Vagina (tissue), 2 donors: ENCODE data around the gene ATXN1. TPM values are rescaled to one million over a fixed set of nuclear protein-coding genes. Genes with fewer than 3 reads are reported as not detected.

ENCODE experiments used
- DNase-seq, 2 donors: peaks; one replicate each; pipeline ENCODE4 v3.0.0-alpha.2; 2017; ENCODE audit errors: extremely low spot score in 2 of 2
- H3K27ac ChIP-seq: fragments of 200-600 bp; sonication (generic); one replicate; pipeline ENCODE4 v1.5.1; 2019
- H3K27me3 ChIP-seq: fragments of 200-600 bp; sonication (generic); one replicate; pipeline ENCODE4 v1.5.1; 2019
- H3K36me3 ChIP-seq, 2 donors: fragments of 200-600 bp; sonication (generic); one replicate each; pipeline ENCODE4 v1.5.1; 2017 to 2019
- H3K4me1 ChIP-seq: fragments of 200-600 bp; sonication (generic); one replicate; pipeline ENCODE4 v1.5.1; 2019
- H3K4me3 ChIP-seq, 2 donors: fragments of 200-600 bp; sonication (generic); 1 replicate in 1 of 2; 2 replicates in 1 of 2; pipeline ENCODE4 v1.5.1; 2016 to 2019
- H3K9me3 ChIP-seq: fragments of 200-600 bp; sonication (generic); one replicate; pipeline ENCODE4 v1.5.1; 2019
- POLR2A ChIP-seq, 2 donors: fragments of 450-650 bp; IDR thresholded peaks; one replicate each; pipeline ENCODE4 v1.6.1; 2017; ENCODE audit warnings: antibody characterized with exemption in 2 of 2, mild to moderate bottlenecking in 2 of 2, moderate library complexity in 2 of 2
- POLR2AphosphoS5 ChIP-seq, 2 donors: sonication (generic); formaldehyde crosslinking; IDR thresholded peaks; one replicate each; pipeline ENCODE4 v1.9.0; 2017; ENCODE audit warnings: antibody characterized with exemption in 2 of 2, mild to moderate bottlenecking in 2 of 2, low read depth in 1 of 2; ENCODE audit not compliant: insufficient read depth in 1 of 2
- intact Hi-C: fragments of 100-400 bp; cut with DNase I; formaldehyde crosslinking; loops from one replicate; pipeline ENCODE4 v1.15.1; 2023
- total RNA-seq: library from RNA; depleted of rRNA; stranded (reverse); fragments of >200 nt; gene quantifications from one replicate; pipeline ENCODE4 v1.2.3, GENCODE V29; 2016
- TF ChIP-seq, protein P1 (sequence below), 3 experiments: fragments of 450-650 bp in 2 of 3; fragments of 200-600 bp in 1 of 3; sonication (generic) in 1 of 3; IDR thresholded peaks; one replicate each; pipeline ENCODE4 v1.5.1; 2017 to 2019; ENCODE audit warnings: antibody characterized with exemption in 3 of 3, mild to moderate bottlenecking in 2 of 3, moderate library complexity in 2 of 3

Gene ATXN1
- total RNA-seq, 1 donor from 2014 or later: 43.2 TPM

DNA sequence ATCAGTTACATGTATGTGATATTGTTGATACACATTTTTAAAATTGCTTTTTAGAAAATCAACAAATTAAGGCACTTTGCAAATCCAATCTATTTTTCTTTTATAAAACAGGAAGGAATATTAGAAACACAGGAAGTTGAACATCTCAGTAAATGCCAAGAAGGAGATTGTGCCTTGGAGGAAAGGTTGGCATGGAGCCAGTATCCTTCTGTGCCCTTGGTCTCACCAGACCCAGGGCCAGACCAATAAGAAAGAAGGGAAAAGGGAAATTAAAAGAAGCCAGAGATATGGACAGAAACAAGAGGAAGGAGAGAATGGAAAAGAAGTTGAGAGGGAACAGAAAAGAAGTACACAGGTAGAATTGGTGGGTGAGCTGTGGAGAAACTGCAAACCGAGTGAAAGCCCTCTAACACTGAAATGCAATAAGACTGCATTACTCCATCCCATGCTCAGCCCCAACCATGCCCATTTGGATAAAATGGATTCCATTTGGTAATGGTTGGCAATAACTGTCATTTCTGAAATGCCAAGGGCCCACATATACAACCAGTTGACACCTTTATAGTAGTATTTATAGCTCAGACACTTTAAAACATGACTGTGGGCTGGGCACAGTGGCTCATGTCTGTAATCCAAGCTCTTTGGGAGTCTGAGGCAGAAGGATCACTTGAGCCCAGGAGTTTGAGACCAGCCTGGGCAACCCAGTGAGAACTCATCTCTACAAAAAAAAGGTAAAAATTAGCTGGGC, 389.1 kb downstream of the ATXN1 start:
- no peaks in the 10 kb centered on the region for H3K36me3 ChIP-seq
- intact Hi-C loops: no loop called here
- DNase-seq: no peak
- H3K4me1 ChIP-seq: no peaks in the 10 kb centered on the region
- H3K9me3 ChIP-seq: no peaks in the 10 kb centered on the region
- TF ChIP-seq POLR2AphosphoS5 (IDR thresholded peaks at IDR 0.05; ENCODE audit: insufficient read depth in 1 of 2, low read depth in 1 of 2) (no peak), POLR2A (IDR thresholded peaks at IDR 0.05) (no peak)
- TF ChIP-seq, protein P1, sequence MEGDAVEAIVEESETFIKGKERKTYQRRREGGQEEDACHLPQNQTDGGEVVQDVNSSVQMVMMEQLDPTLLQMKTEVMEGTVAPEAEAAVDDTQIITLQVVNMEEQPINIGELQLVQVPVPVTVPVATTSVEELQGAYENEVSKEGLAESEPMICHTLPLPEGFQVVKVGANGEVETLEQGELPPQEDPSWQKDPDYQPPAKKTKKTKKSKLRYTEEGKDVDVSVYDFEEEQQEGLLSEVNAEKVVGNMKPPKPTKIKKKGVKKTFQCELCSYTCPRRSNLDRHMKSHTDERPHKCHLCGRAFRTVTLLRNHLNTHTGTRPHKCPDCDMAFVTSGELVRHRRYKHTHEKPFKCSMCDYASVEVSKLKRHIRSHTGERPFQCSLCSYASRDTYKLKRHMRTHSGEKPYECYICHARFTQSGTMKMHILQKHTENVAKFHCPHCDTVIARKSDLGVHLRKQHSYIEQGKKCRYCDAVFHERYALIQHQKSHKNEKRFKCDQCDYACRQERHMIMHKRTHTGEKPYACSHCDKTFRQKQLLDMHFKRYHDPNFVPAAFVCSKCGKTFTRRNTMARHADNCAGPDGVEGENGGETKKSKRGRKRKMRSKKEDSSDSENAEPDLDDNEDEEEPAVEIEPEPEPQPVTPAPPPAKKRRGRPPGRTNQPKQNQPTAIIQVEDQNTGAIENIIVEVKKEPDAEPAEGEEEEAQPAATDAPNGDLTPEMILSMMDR (IDR thresholded peaks at IDR 0.05): no peak
- H3K27me3 ChIP-seq: no peaks in the 10 kb centered on the region
- no peak overlapping the region for H3K27ac ChIP-seq
- no peak overlapping the region for H3K4me3 ChIP-seq

DNA sequence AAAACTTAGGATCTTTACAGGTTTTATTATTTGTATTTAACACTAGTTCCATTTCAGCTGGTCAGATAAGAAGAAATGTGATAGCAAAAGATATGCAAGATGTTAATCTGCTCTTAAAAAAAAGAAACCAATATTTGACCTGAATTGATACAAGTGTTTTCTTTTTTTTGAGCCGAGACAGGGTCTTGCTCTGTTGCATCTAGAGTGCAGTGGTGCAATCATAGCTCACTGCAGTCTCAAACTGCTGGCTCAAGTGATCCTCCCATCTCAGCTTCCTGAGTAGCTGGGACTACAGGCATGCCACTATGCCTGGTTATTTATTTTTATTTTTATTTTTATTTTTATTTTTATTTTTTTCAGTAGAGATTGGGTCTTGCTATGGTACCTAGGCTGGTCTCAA, 389.9 kb downstream of the ATXN1 start:
- Histone ChIP-seq H3K9me3 (no peaks in the 10 kb centered on the region), H3K36me3 (no peaks in the 10 kb centered on the region), H3K27ac (no peak overlapping the region), H3K4me1 (no peaks in the 10 kb centered on the region), H3K4me3 (no peak overlapping the region), H3K27me3 (no peaks in the 10 kb centered on the region)
- TF ChIP-seq POLR2AphosphoS5 (IDR thresholded peaks at IDR 0.05; ENCODE audit: insufficient read depth in 1 of 2, low read depth in 1 of 2) (no peak), POLR2A (IDR thresholded peaks at IDR 0.05) (no peak)
- TF ChIP-seq, protein P1 (IDR thresholded peaks at IDR 0.05): no peak
- intact Hi-C loops: no loop called here
- no peak for DNase-seq

DNA sequence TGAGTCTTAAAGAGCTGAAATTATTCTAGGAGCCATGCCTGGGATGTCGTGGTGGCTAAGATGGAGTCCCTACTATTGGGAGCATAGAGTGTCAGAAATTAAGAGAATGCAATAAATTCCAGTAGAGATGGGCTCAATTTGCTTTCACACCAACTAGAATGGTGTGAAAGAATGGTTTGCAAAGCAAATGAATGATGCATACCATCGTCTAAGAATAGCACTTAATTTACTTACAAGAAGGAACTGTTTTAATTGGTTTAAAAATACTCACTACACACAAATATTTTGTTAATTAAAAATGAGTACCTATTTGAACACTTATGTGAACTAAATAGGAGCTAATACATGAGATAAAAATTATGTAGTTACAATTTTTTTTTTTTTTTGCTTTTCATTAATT, 390.3 kb downstream of the ATXN1 start:
- Histone ChIP-seq H3K4me1 (no peaks in the 10 kb centered on the region), H3K27ac (no peak overlapping the region), H3K9me3 (no peaks in the 10 kb centered on the region), H3K4me3 (no peak overlapping the region), H3K27me3 (no peaks in the 10 kb centered on the region), H3K36me3 (no peaks in the 10 kb centered on the region)
- TF ChIP-seq, protein P1 (IDR thresholded peaks at IDR 0.05): no peak
- TF ChIP-seq POLR2A (IDR thresholded peaks at IDR 0.05): no peak
- no peak for TF ChIP-seq POLR2AphosphoS5 (IDR thresholded peaks at IDR 0.05; ENCODE audit: insufficient read depth in 1 of 2, low read depth in 1 of 2)
- no peak for DNase-seq
- intact Hi-C loops: no loop called here

DNA sequence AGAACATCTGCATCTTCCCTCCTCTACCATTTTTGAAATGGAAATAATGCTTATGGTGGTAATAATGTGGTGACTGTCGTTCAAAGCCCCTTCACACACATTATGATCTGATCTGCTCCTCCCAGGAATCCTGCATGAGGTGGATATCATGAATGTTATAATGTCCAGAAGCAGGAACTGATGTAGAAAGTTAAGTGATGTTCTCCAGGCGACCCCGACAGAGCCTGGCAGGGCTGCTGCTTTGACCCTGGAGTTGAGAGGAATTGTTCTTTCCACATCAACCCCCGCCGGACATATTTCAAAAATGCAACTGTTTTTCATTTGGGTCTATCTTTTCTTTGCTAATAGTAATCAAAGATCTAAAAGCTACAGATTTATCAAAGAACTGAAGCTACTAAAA, 391.3 kb downstream of the ATXN1 start:
- H3K4me3 ChIP-seq: no peak overlapping the region
- no peak overlapping the region for H3K27ac ChIP-seq
- H3K36me3 ChIP-seq: no peaks in the 10 kb centered on the region
- intact Hi-C loops: no loop called here
- no peak for DNase-seq
- TF ChIP-seq POLR2AphosphoS5 (IDR thresholded peaks at IDR 0.05; ENCODE audit: insufficient read depth in 1 of 2, low read depth in 1 of 2) (no peak), POLR2A (IDR thresholded peaks at IDR 0.05) (no peak)
- TF ChIP-seq, protein P1 (IDR thresholded peaks at IDR 0.05): no peak
- H3K4me1 ChIP-seq: no peaks in the 10 kb centered on the region
- no peaks in the 10 kb centered on the region for H3K9me3 ChIP-seq
- no peaks in the 10 kb centered on the region for H3K27me3 ChIP-seq

DNA sequence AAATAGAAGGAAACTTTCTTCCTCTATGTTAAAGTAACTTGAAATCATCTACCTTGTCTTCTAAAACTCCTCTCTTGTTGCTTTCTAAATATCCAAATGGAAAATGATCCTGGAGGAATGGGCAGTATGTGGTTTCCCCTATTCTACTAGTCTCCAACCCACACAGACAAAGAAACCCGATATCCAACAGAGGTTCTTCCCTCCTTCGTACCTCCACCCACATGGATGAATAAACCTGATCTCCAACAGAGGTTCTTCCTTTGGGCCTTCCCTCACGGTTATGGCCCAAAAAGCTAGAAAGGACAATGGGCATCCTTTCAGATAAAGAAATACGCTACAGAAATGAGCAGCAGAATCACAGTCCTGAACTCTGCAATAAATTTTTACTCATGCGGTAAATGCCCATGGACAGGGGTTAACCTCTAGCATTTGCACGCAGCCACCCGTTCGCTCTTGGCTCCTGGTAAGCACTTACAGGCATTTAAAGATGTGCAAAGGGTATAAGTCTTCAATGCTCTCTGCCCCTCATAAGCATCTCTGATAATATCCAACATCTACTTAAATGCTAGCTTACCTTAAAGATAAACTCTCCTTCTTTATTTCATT, 392.0 kb downstream of the ATXN1 start:
- no peaks in the 10 kb centered on the region for H3K4me1 ChIP-seq
- no peaks in the 10 kb centered on the region for H3K27me3 ChIP-seq
- no peaks in the 10 kb centered on the region for H3K9me3 ChIP-seq
- intact Hi-C loops: no loop called here
- no peaks in the 10 kb centered on the region for H3K36me3 ChIP-seq
- H3K27ac ChIP-seq: no peak overlapping the region
- TF ChIP-seq POLR2AphosphoS5 (IDR thresholded peaks at IDR 0.05; ENCODE audit: insufficient read depth in 1 of 2, low read depth in 1 of 2) (no peak), POLR2A (IDR thresholded peaks at IDR 0.05) (no peak)
- TF ChIP-seq, protein P1 (IDR thresholded peaks at IDR 0.05): no peak
- no peak for DNase-seq
- H3K4me3 ChIP-seq: no peak overlapping the region
